GM19193 (cell line): Measurements from ENCODE around the gene VGLL4.

Experiments used
- POLR2A ChIP-seq: IDR thresholded peaks from 4 replicates; pipeline ENCODE4 v1.6.1; 2011; ENCODE audit not compliant: insufficient read depth, insufficient read length; ENCODE audit errors: extremely low read depth

The VGLL4 gene

GRCh38 chr3:11610044-11610671 lies 33.6 kb downstream of the VGLL4 start:
- TF ChIP-seq POLR2A = no peak

DNA sequence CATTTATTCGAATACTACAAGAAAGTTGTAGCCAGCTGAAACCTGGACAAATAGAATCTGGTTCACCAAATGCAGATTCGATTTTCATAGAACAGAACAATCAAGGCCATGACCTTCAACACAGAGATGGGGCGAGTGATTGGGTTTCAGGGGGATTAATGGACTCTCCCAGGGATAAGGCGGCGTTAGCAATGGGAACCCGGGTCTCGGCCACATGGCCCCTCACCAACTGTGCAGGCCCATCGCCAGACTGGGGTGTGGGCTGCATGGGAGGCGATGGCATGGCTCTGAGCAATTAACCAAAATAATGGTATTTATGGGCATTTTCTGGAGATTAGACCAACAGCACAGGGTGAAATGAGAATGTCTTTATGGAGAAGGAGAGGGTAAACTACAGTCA lies 34.2 kb downstream of the VGLL4 start:
- TF ChIP-seq POLR2A = no peak

DNA sequence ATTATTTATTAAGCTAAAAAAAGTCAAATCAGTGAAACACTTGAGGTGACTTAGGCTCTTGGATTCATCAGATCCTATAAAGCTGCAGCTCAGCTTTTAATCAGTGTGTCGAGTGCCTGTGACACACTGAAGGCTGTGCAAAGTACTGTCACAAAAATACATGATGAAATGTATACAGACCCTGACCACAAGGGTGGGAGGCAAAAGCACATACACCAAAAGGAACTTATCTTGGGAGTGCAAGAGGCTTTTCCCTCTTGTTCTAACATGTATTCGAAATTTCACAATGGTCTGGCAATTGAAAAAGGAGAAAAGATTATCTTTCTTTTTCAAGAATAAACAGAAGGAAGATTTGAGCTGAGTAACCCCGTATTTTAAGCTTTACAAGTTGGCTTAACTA lies 35.9 kb downstream of the VGLL4 start:
- no peak for TF ChIP-seq POLR2A

DNA sequence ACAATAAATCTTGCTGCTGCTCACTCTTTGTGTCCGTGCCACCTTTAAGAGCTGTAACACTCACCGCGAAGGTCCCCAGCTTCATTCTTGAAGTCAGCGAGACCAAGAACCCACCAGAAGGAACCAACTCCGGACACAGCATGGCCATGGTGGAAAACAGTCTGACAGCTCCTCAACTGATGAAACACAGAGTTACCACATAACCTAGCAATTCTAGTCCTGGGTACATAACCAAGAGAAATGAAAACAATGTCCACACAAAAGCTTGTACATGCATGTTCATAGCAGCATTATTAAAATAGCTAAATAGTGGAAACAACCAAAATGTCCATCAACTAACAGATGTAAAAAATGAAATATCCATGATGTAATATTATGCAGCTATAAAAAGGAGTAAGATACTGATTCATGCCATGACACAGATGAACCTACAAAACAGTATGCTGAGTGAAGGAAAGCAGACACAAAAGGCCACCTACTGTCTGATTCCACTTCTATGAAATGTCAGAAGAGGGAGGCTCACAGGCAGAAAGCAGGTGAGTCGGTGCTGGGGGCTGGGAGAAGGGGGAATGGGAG lies 36.8 kb downstream of the VGLL4 start:
- TF ChIP-seq POLR2A = no peak

GRCh38 chr3:11606090-11606784 lies 37.5 kb downstream of the VGLL4 start:
- no peak for TF ChIP-seq POLR2A

DNA sequence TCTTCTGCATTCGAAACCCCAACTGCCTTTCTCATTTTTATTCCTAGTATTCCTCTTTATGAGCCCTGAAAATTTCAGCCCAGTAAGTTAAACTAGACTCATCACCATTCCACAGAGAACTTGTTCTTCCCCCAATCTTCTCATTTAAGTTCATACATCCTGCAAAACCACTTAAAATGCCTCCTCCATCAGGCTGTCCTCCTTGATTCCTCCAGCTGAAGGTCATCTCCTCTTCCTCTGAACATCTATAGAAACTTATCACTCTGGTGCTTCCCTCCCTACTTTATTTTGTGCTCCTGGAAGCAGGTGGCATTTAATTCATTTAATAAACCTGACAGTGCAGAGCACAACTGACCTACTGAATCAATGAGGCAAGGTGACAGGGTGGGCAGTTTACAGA lies 38.3 kb downstream of the VGLL4 start:
- no peak for TF ChIP-seq POLR2A

DNA sequence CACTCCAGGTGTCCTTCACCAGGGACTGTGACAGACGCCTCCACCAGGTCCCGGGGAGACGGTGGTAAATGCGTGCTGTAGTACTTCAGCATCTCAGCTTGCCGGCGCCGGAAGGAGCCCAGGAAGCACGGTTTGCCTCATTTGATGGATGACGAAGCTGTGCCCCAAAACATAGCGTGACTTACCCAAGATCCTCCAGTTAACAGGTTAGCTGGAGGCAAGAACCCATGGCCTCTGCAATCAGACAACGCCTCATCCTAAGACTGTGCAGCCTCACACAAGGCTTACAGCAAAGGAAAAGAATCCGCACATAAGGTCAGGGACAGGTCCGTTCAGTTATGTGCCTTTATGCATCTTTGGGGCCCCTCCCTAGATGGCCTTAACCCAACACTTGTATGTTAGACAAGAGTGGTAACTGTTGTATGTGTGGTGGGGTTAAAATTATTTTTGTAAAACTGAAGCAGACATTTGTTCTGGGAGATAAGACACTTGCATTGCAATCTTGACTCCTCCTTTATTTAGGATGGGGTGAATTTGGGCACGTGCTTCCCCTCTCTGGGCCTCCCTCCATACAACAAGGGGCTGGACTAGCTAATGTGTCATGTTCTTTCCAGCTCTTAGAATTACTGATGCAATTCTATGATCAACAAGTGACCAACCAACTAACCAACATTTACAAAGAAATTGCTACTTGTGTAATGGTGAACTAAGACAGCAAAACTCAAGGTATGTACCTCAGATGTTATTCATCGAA lies 39.4 kb downstream of the VGLL4 start:
- TF ChIP-seq POLR2A = no peak

GRCh38 chr3:11603628-11604027 lies 40.1 kb downstream of the VGLL4 start:
- no peak for TF ChIP-seq POLR2A

GRCh38 chr3:11602886-11603527 lies 40.7 kb downstream of the VGLL4 start:
- no peak for TF ChIP-seq POLR2A

GRCh38 chr3:11602239-11602840 lies 41.4 kb downstream of the VGLL4 start:
- TF ChIP-seq POLR2A = no peak

GRCh38 chr3:11601446-11602238 lies 42.1 kb downstream of the VGLL4 start:
- TF ChIP-seq POLR2A = no peak

DNA sequence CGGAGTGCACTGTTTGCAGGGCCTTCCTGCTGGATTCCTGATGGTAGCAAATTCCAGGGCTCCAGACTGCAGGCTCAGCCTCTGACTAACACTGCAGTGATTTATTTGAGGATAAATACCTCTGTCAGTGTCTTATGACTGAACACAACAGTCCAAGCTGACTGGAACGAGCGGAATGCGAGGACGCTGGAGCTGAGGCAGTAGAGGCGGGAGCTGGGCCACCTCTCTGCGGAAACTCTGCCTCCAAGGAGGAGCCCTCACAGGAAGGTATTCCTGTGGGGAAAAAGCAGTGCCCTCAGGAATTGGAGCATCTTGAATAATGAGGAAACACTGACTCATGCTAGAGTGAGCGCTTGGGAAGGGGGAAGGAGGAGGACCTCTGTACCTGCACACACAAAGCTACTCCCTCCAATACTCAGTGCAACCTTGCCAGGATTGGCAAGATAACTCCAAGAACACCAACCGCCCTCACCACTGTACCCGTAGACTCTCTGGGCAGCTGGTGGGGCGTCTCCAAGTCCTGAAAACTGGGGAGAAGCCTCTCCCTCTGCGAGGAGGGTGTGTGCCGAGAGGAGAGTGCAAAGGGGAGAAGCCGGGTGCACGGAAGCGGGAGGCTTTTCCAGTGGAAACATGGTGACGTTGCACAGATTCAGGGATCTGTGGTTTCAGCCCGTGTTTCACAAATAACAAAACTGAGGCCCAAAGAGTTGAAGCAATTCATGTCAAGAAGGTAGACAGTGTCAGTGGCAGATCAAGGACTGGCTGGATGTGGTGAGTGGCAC lies 43.0 kb downstream of the VGLL4 start:
- no peak for TF ChIP-seq POLR2A

DNA sequence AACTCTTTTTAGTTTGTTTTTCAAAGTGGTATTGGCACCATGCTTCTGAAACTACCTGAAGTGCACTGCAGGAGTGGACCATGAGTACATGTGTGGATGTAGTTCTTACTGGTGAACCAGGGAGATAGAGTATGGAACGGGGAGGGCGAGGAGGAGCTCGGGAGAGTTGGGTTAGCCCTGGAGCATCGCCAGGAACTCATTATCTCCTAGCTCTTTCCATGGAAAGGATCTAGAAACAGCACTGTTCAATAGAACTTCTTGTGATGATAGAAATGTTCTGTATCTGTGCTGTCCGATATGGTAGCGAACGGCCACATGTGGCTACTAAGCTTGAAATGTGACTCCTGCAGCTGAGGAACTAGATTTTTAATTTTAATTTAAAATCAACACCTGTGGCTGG lies 47.3 kb downstream of the VGLL4 start:
- TF ChIP-seq POLR2A = no peak

- TF ChIP-seq POLR2A = no peak
Measured at GRCh38 chr3:11593318-11594034, 50.2 kb downstream of the VGLL4 start.
